ENCODE data around the gene NCAM1. TPM values are rescaled to one million over a fixed set of nuclear protein-coding genes. Genes with fewer than 3 reads are reported as not detected.

Gene NCAM1
- total RNA-seq, 1 donor from 2014 or later: 76.7 TPM

DNA sequence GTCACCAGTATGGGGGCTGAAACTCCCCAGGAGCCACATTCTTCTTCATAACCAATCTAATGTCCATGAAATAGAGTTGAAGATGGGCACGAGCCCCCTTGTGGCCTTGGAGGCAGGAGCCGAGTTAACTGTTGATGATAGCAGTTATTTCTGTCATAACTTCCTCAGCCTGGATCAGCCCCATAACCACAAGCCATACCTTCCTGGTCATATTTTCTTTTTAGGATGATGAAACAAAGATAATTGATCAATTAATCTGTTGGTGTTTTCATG is 288.2 kb downstream of the NCAM1 start:
- peaks cover 29% of the 10 kb centered on the region for H3K4me1 Mint-ChIP-seq
- H3K27ac Mint-ChIP-seq (ENCODE audit: unreplicated experiment): no peak overlapping the region
- no peak overlapping the region for H3K4me3 Mint-ChIP-seq
- TF ChIP-seq, protein P1, sequence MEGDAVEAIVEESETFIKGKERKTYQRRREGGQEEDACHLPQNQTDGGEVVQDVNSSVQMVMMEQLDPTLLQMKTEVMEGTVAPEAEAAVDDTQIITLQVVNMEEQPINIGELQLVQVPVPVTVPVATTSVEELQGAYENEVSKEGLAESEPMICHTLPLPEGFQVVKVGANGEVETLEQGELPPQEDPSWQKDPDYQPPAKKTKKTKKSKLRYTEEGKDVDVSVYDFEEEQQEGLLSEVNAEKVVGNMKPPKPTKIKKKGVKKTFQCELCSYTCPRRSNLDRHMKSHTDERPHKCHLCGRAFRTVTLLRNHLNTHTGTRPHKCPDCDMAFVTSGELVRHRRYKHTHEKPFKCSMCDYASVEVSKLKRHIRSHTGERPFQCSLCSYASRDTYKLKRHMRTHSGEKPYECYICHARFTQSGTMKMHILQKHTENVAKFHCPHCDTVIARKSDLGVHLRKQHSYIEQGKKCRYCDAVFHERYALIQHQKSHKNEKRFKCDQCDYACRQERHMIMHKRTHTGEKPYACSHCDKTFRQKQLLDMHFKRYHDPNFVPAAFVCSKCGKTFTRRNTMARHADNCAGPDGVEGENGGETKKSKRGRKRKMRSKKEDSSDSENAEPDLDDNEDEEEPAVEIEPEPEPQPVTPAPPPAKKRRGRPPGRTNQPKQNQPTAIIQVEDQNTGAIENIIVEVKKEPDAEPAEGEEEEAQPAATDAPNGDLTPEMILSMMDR (conservative IDR thresholded peaks at IDR 0.05): peak; percentile 36
- peaks cover 4% of the 10 kb centered on the region for H3K36me3 Mint-ChIP-seq (ENCODE audit: low read depth)
- H3K27me3 Mint-ChIP-seq (ENCODE audit: low read depth): no peaks in the 10 kb centered on the region
- H3K9me3 Mint-ChIP-seq: no peaks in the 10 kb centered on the region
- no peak for DNase-seq (ENCODE audit: low read depth, low spot score)

DNA sequence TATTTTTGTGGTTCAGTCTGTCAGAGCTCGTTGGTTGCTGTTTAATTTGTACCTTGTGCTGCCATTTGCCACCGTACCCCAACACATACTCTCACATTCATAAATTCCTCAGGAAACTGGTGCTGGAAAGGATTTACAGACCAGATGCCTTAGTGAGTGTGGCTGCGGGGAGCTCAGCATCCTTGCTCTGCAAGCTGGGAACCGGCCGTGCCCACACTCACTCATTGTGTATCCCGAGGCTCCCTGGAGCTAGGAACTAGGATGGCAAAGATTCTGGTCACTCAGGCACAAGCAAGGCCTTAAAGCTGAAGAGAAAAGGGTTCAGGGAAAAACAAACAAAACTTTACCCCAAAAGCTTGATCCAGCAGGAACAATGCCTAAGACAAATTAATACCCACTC is 288.6 kb downstream of the NCAM1 start:
- peaks cover 4% of the 10 kb centered on the region for H3K36me3 Mint-ChIP-seq (ENCODE audit: low read depth)
- TF ChIP-seq, protein P1 (conservative IDR thresholded peaks at IDR 0.05): no peak
- H3K27me3 Mint-ChIP-seq (ENCODE audit: low read depth): no peaks in the 10 kb centered on the region
- peaks cover 29% of the 10 kb centered on the region for H3K4me1 Mint-ChIP-seq
- H3K27ac Mint-ChIP-seq (ENCODE audit: unreplicated experiment): no peak overlapping the region
- no peak overlapping the region for H3K4me3 Mint-ChIP-seq
- H3K9me3 Mint-ChIP-seq: no peaks in the 10 kb centered on the region
- no peak for DNase-seq (ENCODE audit: low read depth, low spot score)

DNA sequence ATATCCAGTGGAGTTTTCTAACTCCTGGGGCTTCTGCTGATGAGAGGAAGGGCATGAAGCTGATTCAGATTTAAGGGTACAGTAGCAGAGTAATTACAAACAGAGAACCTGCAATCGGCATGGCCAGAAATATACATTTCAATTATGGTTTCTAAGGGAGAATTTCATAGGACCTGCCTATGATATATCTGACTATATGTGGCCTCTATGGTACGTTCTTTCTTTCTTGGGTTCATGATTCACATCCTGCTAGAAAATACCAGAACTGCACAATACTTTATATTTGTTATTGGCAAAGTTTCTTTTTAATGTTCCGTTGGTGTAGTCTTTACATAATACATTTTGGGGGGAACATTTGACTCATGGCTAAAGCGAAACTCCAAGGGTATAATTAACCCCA is 290.1 kb downstream of the NCAM1 start:
- H3K27ac Mint-ChIP-seq (ENCODE audit: unreplicated experiment): no peak overlapping the region
- no peaks in the 10 kb centered on the region for H3K9me3 Mint-ChIP-seq
- H3K27me3 Mint-ChIP-seq (ENCODE audit: low read depth): no peaks in the 10 kb centered on the region
- DNase-seq (ENCODE audit: low read depth, low spot score): no peak
- TF ChIP-seq, protein P1 (conservative IDR thresholded peaks at IDR 0.05): no peak
- no peak overlapping the region for H3K4me3 Mint-ChIP-seq
- peaks cover 1% of the 10 kb centered on the region for H3K36me3 Mint-ChIP-seq (ENCODE audit: low read depth)
- peaks cover 29% of the 10 kb centered on the region for H3K4me1 Mint-ChIP-seq

DNA sequence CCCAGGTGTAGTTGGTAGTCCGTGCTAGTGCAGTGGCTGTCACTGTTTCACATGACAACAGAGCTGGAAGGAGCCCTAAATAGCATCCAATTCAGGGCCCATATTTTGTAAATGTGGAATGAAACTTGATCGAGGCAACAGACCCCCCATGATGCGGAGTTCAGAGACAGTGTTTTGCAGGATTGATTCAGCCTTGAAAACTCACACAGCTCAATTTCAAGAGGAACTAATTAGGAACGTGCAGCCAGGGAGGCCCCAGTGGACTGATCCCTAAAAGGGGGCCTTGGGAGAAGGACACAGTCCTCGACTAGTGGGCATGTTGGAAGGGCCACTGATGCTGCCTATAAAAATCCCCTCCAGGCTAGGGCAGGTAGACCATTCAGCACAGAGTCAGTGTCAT is 292.2 kb downstream of the NCAM1 start:
- Mint-ChIP-seq H3K27me3 (ENCODE audit: low read depth) (no peaks in the 10 kb centered on the region), H3K9me3 (no peaks in the 10 kb centered on the region), H3K4me3 (no peak overlapping the region), H3K36me3 (ENCODE audit: low read depth) (peaks cover 4% of the 10 kb centered on the region), H3K4me1 (peaks cover 15% of the 10 kb centered on the region), H3K27ac (ENCODE audit: unreplicated experiment) (no peak overlapping the region)
- DNase-seq (ENCODE audit: low read depth, low spot score): no peak
- TF ChIP-seq, protein P1 (conservative IDR thresholded peaks at IDR 0.05): no peak

DNA sequence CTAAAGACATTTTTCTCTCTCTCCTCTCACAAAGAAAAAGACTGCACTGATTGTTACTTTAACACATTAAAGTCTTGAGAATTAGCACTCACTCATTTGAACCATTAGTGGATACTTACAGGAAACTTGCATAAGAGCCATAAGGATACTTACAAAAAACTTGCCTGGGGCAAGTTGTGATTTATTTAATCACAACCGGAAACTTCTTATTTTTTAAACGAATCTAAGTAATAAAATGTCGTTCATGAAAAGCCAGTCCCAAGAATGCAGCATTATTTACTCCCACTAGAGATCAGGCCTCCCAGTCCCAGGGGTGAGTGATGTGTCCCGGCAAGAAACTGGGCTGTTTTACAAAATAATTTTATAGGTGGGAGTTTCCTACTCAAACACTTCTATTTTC is 293.9 kb downstream of the NCAM1 start:
- H3K36me3 Mint-ChIP-seq (ENCODE audit: low read depth): peaks cover 4% of the 10 kb centered on the region
- H3K4me1 Mint-ChIP-seq: peaks cover 7% of the 10 kb centered on the region
- H3K27me3 Mint-ChIP-seq (ENCODE audit: low read depth): no peaks in the 10 kb centered on the region
- H3K27ac Mint-ChIP-seq (ENCODE audit: unreplicated experiment): no peak overlapping the region
- DNase-seq (ENCODE audit: low read depth, low spot score): no peak
- no peaks in the 10 kb centered on the region for H3K9me3 Mint-ChIP-seq
- TF ChIP-seq, protein P1 (conservative IDR thresholded peaks at IDR 0.05): no peak
- no peak overlapping the region for H3K4me3 Mint-ChIP-seq

DNA sequence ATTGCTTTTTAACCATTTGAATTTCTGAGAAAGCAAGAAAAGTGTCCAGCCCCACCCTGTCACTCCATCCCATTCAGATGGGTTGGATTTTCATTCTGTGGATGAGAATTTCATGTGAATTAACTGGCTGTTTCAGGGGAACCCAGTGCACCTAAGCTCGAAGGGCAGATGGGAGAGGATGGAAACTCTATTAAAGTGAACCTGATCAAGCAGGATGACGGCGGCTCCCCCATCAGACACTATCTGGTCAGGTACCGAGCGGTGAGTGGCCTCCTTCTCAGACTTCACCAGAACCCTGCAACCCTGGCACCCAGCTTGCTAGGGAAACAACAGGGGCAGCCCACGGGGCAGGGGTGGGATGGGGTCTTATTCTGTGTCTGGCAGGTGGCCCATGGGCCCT is 294.5 kb downstream of the NCAM1 start:
- TF ChIP-seq, protein P1 (conservative IDR thresholded peaks at IDR 0.05): no peak
- peaks cover 9% of the 10 kb centered on the region for H3K36me3 Mint-ChIP-seq (ENCODE audit: low read depth)
- DNase-seq (ENCODE audit: low read depth, low spot score): no peak
- no peak overlapping the region for H3K4me3 Mint-ChIP-seq
- no peaks in the 10 kb centered on the region for H3K9me3 Mint-ChIP-seq
- H3K27me3 Mint-ChIP-seq (ENCODE audit: low read depth): no peaks in the 10 kb centered on the region
- H3K27ac Mint-ChIP-seq (ENCODE audit: unreplicated experiment): no peak overlapping the region
- H3K4me1 Mint-ChIP-seq: peaks cover 7% of the 10 kb centered on the region

Measured in neural crest cell (in vitro differentiated cells).